ENCODE data around the gene SPRR2F.
"Not testable (repeated sequence)": the region's sequence is repeated elsewhere in the genome, so short reads cannot be mapped to it uniquely, and the experiment has no call there.

The SPRR2F gene

GRCh38 chr1:153133743-153134142, 20.4 kb upstream of the SPRR2F start:
- no peak overlapping the region for H3K27ac ChIP-seq
- CTCF ChIA-PET = no interaction called here
- POLR2A ChIA-PET (ENCODE audit: low non-redundant PET) = no interaction called here
- TF ChIP-seq, protein P1, sequence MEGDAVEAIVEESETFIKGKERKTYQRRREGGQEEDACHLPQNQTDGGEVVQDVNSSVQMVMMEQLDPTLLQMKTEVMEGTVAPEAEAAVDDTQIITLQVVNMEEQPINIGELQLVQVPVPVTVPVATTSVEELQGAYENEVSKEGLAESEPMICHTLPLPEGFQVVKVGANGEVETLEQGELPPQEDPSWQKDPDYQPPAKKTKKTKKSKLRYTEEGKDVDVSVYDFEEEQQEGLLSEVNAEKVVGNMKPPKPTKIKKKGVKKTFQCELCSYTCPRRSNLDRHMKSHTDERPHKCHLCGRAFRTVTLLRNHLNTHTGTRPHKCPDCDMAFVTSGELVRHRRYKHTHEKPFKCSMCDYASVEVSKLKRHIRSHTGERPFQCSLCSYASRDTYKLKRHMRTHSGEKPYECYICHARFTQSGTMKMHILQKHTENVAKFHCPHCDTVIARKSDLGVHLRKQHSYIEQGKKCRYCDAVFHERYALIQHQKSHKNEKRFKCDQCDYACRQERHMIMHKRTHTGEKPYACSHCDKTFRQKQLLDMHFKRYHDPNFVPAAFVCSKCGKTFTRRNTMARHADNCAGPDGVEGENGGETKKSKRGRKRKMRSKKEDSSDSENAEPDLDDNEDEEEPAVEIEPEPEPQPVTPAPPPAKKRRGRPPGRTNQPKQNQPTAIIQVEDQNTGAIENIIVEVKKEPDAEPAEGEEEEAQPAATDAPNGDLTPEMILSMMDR (conservative IDR thresholded peaks at IDR 0.05; ENCODE audit: low read depth) = no peak
- DNase-seq (ENCODE audit: low spot score) = no peak

- ChIA-PET CTCF (no interaction called here), POLR2A (ENCODE audit: low non-redundant PET) (no interaction called here)
- DNase-seq (ENCODE audit: low spot score) = no peak
- H3K27ac ChIP-seq = no peak overlapping the region
- TF ChIP-seq, protein P1 (conservative IDR thresholded peaks at IDR 0.05; ENCODE audit: low read depth) = no peak
Measured at GRCh38 chr1:153133267-153133666, 20.0 kb upstream of the SPRR2F start.

DNA sequence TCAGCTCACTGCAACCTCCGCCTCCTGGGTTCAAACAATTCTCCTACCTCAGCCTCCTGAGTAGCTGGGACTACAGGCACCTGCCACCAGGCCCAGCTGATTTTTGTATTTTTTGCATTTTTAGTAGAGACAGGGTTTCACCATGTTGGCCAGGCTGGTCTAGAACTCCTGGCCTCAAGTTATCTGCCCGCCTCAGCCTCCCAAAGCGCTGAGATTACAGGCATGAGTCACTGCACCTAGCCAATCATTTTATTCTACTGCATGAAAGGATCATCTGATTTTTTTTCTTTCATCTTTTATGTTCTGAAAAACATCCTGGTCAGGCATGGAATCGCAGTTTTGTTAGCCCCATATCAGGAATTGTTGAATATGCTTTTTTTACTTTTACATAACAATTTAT, 15.4 kb upstream of the SPRR2F start:
- POLR2A ChIA-PET (ENCODE audit: low non-redundant PET); CTCF ChIA-PET; DNase-seq (ENCODE audit: low spot score); H3K27ac ChIP-seq: not testable (repeated sequence)

GRCh38 chr1:153127296-153127695, 14.0 kb upstream of the SPRR2F start:
- no peak for DNase-seq (ENCODE audit: low spot score)
- ChIA-PET POLR2A (ENCODE audit: low non-redundant PET) (no interaction called here), CTCF (no interaction called here)
- H3K27ac ChIP-seq = no peak overlapping the region
- TF ChIP-seq, protein P1 (conservative IDR thresholded peaks at IDR 0.05; ENCODE audit: low read depth) = no peak

- no peak for DNase-seq (ENCODE audit: low spot score)
- no peak overlapping the region for H3K27ac ChIP-seq
- POLR2A ChIA-PET (ENCODE audit: low non-redundant PET) = no interaction called here
- TF ChIP-seq, protein P1 (conservative IDR thresholded peaks at IDR 0.05; ENCODE audit: low read depth) = no peak
- CTCF ChIA-PET = interaction anchor here (0.6 kb wide), 2 partner anchors 58 to 66 kb away, joined by 3 read pairs; no protein-coding TSS in a partner anchor
Measured at GRCh38 chr1:153125536-153125935, 12.2 kb upstream of the SPRR2F start.

DNA sequence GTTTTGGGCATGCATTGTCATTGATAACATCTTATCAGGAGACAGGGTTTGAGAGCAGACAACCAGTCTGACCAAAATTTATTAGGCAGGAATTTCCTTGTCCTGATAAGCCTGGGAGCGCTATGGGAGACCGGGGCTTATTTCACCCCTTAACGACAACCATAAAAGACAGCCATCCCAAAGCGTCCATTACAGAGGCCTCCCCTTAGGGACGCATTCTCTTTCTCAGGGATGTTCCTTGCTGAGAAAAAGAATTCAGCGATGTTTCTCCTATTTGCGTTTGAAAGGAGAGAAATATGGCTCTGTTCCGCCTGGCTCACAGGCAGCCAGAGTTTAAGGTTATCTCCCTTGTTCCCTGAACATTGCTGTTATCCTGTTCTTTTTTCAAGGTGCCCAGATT, 10.5 kb upstream of the SPRR2F start:
- H3K27ac ChIP-seq; POLR2A ChIA-PET (ENCODE audit: low non-redundant PET); CTCF ChIA-PET; DNase-seq (ENCODE audit: low spot score): not testable (repeated sequence)

- TF ChIP-seq, protein P1 (conservative IDR thresholded peaks at IDR 0.05; ENCODE audit: low read depth) = no peak
- H3K27ac ChIP-seq = peak overlapping the region; percentile 91
- ChIA-PET POLR2A (ENCODE audit: low non-redundant PET) (interaction anchor here (0.5 kb wide), 1 partner anchor 159 kb away, joined by 9 read pairs; no protein-coding TSS in a partner anchor), CTCF (interaction anchor here (0.6 to 0.7 kb wide), 2 partner anchors 122 to 618 kb away, joined by 3 to 4 read pairs; no protein-coding TSS in a partner anchor)
- DNase-seq (ENCODE audit: low spot score) = peak; percentile 79
Measured at GRCh38 chr1:153122831-153123421, 9.6 kb upstream of the SPRR2F start.

DNA sequence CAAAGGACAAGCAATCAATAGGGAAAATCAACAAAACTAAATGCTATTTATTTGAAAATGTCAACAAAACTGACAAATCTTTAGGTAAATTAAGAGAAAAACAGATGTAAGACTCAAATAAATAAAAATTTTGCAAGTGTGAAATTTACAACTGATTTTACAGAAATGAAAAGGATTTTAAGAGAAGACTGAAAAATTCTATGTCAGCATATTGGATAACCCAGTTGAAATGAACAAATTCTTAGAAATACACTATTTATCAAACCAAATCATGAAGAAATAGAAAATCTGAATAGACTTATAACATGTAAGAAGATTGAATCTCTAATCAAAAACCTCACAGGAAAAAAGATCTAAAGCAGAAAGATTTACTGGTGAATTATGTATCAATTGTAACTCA, 7.6 kb upstream of the SPRR2F start:
- H3K27ac ChIP-seq = no peak overlapping the region
- TF ChIP-seq, protein P1 (conservative IDR thresholded peaks at IDR 0.05; ENCODE audit: low read depth) = no peak
- ChIA-PET CTCF (no interaction called here), POLR2A (ENCODE audit: low non-redundant PET) (no interaction called here)
- DNase-seq (ENCODE audit: low spot score) = no peak

Measured in RWPE1 (cell line).